Activated naive CD4-positive, alpha-beta T cell treated with Interleukin-2 at 50 U/mL for 16 hours (primary cell): Measurements from ENCODE around the gene BRME1.

Experiments used
- DNase-seq: peaks from one replicate; pipeline ENCODE4 v3.0.0-alpha.2; 2020

BRME1 gene

GRCh38 chr19:13843104-13843921, 62.6 kb downstream of the BRME1 start:
- no peak for DNase-seq

GRCh38 chr19:13842291-13843103, 63.4 kb downstream of the BRME1 start:
- peak; percentile 72 for DNase-seq

- DNase-seq: no peak
Observed at GRCh38 chr19:13841962-13842290, 64.0 kb downstream of the BRME1 start.

- DNase-seq: peak; percentile 52
Observed at GRCh38 chr19:13841086-13841961, 64.6 kb downstream of the BRME1 start.

- DNase-seq: peak; percentile 63
Observed at GRCh38 chr19:13840305-13841085, 65.4 kb downstream of the BRME1 start.

GRCh38 chr19:13839938-13840304, 66.0 kb downstream of the BRME1 start:
- DNase-seq: no peak

GRCh38 chr19:13839130-13839937, 66.6 kb downstream of the BRME1 start:
- DNase-seq: peak; percentile 91

GRCh38 chr19:13838435-13839129, 67.3 kb downstream of the BRME1 start:
- no peak for DNase-seq

GRCh38 chr19:13835791-13836723, 69.9 kb downstream of the BRME1 start:
- no peak for DNase-seq

- DNase-seq: no peak
Observed at GRCh38 chr19:13834244-13835069, 71.5 kb downstream of the BRME1 start.

GRCh38 chr19:13833330-13834243, 72.3 kb downstream of the BRME1 start:
- DNase-seq: peak; percentile 92
